ENCODE results near the gene TTC23.

Gene TTC23

DNA sequence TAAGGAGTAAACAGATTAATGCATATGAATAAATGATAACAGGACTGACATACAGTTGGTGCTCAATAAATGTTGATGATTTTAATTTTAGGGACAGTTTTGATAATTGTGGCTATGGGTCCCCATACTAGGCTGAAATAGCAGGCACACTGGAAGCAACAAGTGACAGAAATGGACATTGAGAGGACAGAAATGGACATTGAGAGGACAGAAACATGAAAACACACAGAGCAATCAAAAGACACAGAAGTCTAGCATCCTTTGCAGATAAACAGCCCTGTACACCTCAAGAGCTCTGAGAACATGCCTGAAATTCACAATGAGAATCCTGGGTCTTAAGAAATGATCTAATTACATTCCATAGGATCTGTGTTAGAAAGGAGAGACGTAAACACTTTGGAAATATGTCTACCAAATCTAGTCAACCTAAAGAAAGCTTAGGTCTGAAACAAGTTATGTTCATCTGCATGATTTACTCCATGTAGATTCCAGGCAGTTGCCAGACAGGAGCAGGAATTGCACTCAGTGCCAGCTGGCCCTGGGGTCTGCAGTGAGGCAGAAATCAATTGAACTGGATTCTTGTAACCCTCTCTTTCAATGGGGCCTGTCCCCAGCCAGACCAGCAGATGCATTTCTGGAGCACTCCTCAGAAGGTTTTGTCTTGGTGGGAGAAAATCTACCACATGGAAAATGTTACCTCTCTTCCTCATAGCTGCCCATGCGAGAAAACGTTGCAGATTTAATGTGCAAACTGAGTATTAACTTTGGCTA is 84.2 kb downstream of the TTC23 start:
- DNase-seq (ENCODE audit: low read depth in 2 of 2) = no peak

GRCh38 chr15:99164119-99164518 is 85.3 kb downstream of the TTC23 start:
- no peak for DNase-seq (ENCODE audit: low read depth in 2 of 2)

DNA sequence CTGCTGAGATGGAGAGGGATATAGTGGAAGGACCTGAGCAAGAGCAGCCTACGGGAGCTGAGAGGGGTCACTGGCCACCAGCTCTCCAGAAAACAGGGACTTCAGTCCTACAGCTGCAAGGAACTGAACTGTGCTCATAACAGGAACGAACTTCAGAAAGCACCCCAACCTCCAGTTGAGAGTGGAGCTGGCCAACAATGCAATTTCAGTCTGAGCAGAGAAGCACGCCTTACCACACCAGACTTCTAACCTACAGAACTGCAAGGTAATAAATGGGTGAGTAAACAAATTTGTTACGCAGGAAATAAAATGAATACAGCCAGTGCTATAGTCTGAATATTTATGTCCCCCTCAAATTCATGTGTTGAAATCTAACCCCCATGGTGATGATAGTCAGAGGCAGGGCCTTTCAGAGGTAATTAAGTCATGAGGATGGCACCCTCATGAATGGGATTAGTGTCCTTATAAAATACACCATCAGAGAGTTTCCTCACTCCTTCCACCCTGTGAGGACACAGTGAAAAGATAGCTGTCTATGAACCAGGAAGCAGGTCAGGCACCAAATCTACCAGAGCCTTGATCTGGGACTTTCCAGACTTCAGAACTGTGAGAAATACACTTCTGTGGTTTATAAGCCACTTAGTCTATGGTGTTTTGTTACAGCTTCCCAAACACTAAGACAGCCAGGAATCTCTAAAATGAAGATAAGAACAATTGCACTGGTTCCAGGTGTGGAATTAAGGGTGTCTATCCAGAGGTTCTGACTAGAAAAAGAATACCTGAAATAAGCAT is 85.9 kb downstream of the TTC23 start:
- DNase-seq (ENCODE audit: low read depth in 2 of 2) = no peak

DNA sequence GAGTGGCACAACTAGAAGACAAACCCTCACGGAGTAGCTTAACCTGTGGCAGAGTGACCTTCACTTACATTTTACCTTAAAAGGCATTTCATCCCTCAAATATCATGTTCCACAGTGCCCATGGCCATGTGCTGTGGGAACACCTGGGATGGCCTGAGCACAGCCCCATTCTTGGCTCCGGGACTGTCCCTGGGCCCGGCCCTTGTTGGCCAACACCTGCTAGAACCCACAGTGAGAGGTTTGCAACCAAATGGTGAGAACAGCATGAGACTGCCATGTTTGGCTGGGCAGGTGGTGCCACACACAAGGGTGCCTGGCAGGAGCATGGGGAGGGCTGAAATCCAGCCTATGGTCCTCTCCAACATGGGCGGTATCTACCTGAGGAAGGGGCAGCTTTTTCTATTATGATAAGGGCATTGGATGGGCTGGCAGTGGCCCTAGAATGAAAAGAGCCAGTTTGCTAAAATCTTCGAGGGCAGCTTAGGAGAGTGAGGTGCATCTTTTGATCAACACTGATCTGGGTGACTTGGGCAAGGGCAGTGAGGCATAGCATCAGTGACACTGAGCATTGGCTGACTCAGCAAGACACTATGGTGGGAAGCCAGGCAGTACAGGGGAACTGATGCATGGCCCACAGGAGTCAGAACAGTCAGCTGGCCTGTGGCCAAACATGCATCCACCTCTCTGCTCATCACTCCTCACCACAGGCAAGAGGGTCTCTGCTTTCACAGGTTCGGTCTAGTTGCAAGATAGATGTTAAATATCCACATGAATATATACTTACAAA is 90.6 kb downstream of the TTC23 start:
- no peak for DNase-seq (ENCODE audit: low read depth in 2 of 2)

GRCh38 chr15:99157456-99157855 is 91.9 kb downstream of the TTC23 start:
- no peak for DNase-seq (ENCODE audit: low read depth in 2 of 2)

DNA sequence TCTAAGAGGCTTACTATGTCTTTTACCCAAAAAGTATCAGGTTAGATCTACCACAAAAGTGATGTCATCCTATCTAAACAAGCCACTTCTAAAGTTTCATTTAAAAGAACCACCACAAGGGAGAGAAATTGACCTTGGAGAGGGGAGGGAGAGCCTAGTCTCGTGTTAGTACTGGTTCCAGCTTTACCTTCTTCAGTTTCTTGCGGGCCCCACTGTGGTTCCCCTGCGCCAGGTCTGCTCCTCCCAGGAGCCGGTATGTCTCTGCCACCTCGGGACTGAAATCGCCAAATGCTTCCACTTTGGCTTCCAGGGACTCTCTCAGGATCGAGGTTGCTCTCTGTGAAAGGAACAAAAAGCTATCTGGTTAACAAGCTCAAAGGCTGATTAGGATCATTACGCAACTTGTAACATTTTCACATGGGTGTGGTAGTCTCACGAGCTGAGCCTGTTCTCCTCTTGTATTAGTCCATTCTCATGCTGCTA is 93.4 kb downstream of the TTC23 start:
- no peak for DNase-seq (ENCODE audit: low read depth in 2 of 2)

- no peak for DNase-seq (ENCODE audit: low read depth in 2 of 2)
Measured at GRCh38 chr15:99154271-99154670, 95.1 kb downstream of the TTC23 start.

GRCh38 chr15:99153026-99153535 is 96.3 kb downstream of the TTC23 start:
- no peak for DNase-seq (ENCODE audit: low read depth in 2 of 2)

GRCh38 chr15:99151156-99151555 is 98.2 kb downstream of the TTC23 start:
- DNase-seq (ENCODE audit: low read depth in 2 of 2) = no peak

GRCh38 chr15:99149366-99149765 is 100.0 kb downstream of the TTC23 start:
- no peak for DNase-seq (ENCODE audit: low read depth in 2 of 2)

DNA sequence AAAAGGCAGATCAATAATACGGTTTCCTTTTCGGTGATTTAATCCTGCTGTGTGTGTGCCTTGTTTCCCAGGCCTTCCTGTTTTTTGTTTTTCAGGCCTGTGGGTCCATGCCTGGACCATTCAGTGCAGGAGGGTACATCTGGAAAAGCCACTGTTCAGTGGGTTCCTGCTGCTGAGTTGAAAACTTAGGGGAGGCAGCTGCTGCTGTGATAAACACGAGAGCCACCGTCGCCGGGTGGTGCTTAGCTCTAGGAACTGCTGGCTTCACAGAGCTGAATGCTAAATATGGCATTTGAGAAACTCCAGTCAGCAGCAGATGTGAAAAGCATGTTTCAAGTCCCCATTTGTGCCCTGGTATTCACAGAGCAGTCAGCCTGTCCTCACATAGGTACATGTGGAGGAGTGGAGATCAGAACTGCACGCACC is 100.5 kb downstream of the TTC23 start:
- no peak for DNase-seq (ENCODE audit: low read depth in 2 of 2)

DNA sequence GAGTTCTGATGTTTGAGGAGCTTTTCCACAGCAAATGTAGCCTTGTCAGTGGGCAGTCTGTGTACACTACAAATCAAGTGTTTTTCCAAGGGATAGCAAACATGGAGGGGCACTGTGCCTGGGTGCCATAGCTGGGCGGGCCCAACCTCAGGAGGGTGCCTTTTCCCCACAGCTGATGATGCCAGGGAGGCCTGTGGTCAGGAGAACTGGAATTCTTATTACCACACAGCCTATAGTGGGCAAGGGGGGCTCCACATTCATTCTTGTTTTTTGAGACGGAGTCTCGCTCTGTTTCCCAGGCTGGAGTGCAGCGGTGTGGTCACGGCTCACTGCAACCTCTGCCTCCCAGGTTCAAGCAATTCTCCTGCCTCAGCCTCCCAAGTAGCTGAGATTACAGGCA is 102.7 kb downstream of the TTC23 start:
- DNase-seq (ENCODE audit: low read depth in 2 of 2) = no peak

DNA sequence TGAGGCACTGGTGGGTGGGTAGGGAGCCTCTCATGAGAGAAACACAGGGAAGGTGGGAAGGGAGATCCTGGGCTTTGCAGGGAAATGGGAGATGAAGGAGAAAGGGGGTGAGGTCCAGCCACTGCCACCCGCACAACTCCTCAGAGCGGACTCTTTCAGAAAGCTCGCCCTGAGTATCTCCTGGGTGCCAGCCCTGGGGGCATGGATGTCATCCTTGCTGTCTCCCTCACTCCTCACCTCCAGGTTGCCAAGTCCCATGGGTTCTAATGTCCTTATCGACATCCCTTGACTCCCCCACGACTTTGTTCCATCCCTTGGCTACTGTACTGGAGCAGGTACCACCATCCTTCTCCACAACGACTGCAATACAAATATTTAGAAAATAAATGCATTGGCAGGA is 103.6 kb downstream of the TTC23 start:
- DNase-seq (ENCODE audit: low read depth in 2 of 2) = no peak

GRCh38 chr15:99145005-99145404 is 104.4 kb downstream of the TTC23 start:
- DNase-seq (ENCODE audit: low read depth in 2 of 2) = no peak

DNA sequence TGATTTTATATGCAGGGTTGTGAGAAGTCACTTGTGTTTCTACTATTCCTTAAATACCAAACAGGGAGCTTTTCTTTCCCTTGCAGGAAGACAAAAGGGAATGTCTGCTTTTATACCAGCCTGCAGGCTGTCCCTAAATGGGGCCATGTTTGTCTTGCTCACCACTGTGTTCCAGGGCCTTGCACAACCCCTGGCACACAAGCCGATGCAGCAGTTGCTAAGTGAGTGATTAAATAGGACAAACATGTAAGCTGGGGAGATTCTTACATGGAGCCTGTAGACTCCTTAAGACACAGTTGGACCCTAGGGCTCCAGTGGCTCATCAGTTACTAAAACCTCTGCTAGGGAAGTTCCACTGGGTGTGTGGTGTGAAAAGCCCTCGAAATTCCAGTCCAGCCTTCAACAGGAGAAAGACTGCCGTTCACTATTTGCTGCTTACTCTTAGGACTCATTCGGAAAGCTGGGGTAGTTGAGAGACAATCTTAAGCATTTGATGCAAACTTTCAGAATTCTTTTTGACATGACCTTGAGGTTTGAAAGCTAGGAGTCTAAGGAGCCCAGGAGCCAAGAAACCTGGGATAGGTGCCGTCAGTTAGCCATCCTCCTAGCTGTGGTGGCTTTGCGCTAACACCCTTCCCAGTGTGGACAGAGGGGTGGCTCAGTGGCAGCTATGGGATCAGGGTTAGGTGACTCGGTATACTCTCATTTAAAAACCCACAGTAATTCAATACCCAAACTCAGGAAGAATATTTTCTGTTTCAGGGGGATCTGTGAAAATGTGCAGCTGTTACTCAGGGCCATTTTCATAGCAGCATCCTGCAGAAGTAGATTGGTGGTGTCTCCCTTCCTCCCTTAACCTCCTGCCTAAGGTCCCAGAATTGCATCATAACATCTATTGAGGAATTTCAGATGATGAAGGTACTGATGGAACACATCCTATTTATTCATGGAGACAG is 105.4 kb downstream of the TTC23 start:
- DNase-seq (ENCODE audit: low read depth in 2 of 2) = no peak

DNA sequence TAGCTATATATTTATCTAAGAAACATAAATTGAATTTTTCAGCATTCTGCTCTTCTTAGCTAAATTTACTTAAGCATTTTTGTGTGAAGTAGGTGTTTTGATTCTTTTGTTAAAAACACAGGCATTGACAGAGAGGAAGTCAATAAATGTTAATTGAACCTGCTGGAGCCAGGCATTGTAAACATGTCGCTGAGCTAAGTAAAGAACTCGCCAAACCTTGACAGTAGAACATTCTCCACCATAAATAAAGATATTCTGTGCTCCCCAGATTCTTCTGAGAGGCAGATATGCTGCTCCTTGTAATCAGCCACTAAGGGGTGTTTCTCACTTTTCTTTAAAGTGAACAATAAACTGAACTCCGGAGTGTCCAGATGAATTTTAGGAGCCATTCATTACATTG is 106.1 kb downstream of the TTC23 start:
- DNase-seq (ENCODE audit: low read depth in 2 of 2) = no peak

- DNase-seq (ENCODE audit: low read depth in 2 of 2) = no peak
Measured at GRCh38 chr15:99142562-99142961, 106.8 kb downstream of the TTC23 start.

DNA sequence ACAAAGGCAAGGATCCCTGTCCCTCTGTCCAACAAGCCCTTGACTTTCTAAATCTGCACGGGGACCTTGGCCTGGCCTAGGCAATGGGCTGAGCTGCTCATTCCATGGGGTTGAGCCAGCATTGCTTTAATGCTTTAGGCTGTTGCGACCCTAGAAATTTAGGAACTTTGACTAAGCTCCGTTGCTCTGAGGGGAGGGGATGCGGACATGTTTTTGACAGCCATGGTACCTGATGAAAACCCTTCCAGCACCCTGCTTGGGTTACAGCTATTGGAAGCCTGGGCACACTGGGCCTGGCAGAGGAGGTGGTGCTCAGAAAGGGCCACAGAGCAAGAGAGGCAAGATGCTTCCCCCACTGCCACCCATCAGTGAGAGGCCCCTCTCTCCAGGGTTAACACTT is 107.4 kb downstream of the TTC23 start:
- DNase-seq (ENCODE audit: low read depth in 2 of 2) = no peak

GRCh38 chr15:99140590-99140989 is 108.8 kb downstream of the TTC23 start:
- no peak for DNase-seq (ENCODE audit: low read depth in 2 of 2)

- DNase-seq (ENCODE audit: low read depth in 2 of 2) = no peak
Measured at GRCh38 chr15:99139276-99139675, 110.1 kb downstream of the TTC23 start.

DNA sequence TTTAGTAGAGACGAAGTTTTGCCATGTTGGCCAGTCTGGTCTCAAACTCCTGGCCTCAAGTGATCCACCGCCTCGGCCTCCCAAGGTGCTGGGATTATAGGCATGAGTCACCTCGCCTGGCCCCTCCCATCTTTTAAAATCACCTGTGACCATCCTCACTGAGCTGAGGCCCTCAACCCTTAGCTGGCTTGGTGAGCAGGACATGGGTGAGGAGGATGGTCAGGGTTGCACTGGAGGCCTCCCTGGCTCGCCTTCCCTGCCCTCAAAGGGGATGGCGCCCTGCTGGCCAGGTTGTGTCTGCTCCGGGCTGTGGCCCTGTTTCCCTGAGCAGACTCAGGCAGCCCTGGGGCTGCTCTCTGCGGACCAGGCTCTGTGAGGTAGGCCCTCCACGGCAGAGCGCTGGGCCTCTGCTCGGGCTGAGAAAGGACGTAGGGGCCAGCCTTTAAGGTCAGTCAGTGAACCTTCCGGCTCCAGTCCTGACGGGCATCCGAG is 110.8 kb downstream of the TTC23 start:
- DNase-seq (ENCODE audit: low read depth in 2 of 2) = no peak
